NCI-H345 treated with DMSO at 0.1 percent for 48 hours (cell line): ENCODE data around the gene MVD.

Experiments used
- DNase-seq: peaks from one replicate; lab custom pipeline; 2025; ENCODE audit not compliant: unreplicated experiment; lab: John Stamatoyannopoulos, UW

MVD gene

DNA sequence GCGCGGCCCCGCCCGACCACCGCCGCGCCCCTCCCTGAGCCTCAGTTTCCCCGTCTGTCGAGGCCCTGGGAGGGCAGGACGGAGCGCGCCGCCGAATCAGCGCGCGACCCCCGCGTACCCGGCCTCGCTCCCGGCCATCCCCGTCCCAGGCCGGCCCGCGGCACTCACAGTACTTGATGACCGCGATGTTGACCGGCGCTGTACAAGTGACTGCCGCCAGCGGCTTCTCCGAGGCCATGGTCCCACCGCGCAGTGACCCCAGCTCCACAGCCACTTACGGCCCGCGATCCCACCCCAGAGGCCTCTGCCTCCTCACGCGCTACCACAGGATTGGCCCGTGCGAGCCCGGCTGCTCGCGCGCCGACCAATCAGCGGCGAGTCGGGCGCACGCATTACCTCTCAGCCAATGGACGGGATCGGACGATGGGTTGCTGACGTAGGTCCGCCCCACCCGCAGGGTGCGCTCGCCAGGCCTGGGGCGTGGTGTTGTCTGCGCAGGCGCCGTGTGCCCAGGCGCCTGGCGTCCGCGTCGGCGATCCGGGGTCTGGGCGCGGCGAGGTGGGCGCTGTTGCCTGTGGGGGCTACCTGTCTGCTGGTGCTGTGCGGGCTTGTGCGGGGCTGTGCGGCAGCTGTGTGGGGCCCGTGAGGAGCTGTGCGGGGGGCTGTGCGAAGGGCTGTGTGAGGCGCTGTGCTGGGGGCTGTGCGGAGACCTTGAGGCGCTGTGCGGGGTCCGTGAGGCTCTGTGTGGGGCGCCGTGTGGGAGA lies at the start of gene MVD:
MVD (minus strand) TSS at position 249 of the 764 bp plus-strand sequence; CDS start at position 238, 11 bp downstream.
- DNase-seq, result peak; percentile 69

DNA sequence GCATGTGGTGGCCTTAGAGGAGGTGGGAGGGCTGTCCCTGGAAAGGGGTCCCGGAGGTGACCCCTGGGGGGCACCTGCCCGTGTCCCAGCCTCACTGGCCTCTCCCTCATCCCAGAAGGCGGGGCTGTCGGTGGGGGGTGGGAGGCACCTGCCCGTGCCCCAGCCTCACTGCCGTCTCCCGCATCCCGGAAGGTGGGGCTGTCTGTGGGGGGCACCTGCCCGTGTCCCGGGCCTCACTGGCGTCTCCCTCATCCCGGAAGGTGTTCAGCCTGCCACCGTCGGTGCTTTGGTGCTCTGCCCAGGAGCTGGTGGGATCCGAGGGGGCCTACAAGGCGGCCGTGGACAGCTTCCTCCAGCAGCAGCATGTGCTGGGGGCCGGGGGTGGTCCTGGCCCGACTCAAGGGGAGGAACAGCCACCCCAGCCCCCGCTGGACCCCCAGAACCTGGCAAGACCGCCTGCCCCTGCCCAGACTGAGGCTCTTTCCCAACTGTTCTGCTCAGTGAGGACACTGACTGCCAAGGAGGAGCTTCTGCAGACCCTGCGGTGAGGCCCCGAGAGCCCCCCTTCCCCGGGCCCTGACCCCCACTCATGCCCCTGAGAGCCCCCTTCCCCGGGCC lies 49.6 kb upstream of the MVD start:
- DNase-seq, result no peak

DNA sequence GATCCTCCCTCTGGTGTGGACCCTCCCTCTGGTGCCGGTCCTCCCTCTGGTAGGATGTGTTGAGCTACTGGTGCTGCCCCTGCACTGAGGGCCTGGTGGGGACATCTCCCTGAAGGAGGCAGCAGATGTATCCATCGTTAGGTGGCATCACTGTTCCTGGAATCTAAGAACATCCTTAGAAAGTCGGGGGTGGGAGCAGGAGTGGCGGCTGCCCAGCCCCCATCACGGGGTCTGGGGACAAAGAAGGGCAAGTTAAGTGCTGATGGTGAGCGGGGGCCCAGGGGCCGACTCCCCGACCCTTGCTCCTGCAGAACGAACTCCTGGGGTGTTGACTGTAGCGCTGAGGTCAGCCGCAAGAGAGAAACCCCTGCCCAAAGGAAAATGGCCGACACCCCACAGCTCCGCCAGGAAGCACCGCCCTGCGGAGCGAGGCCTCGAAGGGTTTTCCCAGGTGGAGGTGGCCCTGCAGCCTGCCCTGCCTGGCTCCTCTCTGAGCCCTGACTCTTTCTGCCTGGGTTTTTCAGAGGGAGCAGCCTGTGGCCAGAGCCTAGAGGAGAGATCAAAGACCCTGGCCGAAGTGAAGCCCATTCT lies 49.0 kb upstream of the MVD start:
- DNase-seq, result no peak

GRCh38 chr16:88710556-88710955 lies 47.7 kb upstream of the MVD start:
- no peak for DNase-seq

DNA sequence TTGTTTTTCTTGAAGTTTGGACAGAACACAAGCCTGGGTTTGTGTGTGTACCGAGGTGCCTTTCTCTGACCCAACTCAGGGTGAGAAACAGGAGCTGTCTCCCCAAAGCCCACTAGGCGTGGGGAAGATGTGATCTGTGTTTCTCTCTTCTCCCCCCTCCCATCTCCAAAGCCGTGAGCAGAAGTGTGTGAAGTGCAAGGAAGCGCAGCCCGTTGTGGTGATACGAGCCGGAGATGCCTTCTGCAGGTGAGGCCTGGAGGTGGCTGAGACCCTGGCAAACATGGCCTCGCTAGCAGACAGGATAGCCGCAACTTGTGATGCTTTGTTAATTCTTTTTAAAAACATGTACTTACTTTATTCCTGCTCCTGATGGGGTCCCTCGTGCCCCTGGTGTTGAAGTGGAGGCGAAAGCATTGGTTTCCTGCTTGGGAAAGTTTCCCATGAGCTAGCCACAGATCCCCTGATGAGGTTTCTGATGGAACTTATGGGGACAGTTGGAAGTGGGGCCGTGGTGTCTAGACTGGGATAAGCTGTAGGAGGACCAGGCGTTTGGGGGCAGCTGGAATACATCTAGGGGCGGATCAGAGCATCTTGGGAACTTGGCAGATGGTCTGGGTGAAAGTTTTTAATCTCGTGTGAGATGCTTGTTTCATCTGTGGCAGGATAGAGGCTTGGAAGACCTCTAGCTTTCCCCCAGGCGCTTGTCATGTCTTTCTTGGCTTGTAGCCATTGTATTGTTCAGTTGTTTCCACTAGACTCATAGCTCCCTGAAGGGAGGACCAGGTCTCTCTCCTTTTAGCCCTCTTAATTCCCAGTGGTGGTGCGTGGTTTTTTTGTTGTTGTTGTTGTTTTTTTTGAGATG lies 44.3 kb upstream of the MVD start:
- DNase-seq, result no peak

DNA sequence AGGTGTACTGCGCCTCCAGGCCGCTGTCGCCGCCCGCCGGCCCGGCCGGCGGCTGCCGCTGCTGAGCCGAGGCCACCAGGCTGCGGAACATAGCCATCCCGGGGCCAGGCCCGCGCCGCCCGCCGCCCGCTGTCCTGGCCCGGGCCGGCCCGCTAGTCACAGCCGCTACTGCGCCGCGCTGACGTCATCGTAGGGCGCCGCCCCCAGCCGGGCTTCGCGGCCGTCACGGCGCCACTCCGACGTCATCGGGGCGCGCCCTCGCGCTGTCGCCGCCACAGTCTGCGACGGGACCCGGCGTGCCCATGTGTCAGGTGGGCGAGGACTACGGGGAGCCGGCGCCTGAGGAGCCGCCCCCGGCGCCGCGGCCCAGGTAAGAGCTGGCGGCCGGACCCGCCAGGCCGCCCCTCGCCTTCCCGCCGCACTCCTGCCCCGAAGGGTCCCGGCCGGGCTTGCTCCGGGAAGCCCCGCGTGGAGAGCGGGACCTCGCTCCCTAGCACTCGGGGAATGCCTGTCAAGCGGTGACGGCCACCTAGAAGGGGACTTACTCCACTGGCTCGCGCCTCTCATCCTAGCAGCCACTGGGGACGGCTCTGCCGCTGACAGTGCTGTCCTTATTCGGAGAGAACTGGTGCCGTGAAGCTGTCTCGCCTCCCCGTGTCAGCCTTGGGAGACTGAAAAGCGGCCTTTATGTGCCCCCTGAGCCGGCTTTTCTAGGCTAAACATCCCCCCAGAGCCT lies 43.5 kb upstream of the MVD start, which contains the start of the genes CTU2 and RNF166:
CTU2 (plus strand) TSS at position 275 of the 736 bp plus-strand sequence; CDS start at position 303, 28 bp downstream.
RNF166 (minus strand) TSS at position 180 of the 736 bp plus-strand sequence; CDS start at position 97, 83 bp downstream.
- peak; percentile 22 for DNase-seq

GRCh38 chr16:88705801-88706228 lies 42.9 kb upstream of the MVD start:
- DNase-seq, result no peak

DNA sequence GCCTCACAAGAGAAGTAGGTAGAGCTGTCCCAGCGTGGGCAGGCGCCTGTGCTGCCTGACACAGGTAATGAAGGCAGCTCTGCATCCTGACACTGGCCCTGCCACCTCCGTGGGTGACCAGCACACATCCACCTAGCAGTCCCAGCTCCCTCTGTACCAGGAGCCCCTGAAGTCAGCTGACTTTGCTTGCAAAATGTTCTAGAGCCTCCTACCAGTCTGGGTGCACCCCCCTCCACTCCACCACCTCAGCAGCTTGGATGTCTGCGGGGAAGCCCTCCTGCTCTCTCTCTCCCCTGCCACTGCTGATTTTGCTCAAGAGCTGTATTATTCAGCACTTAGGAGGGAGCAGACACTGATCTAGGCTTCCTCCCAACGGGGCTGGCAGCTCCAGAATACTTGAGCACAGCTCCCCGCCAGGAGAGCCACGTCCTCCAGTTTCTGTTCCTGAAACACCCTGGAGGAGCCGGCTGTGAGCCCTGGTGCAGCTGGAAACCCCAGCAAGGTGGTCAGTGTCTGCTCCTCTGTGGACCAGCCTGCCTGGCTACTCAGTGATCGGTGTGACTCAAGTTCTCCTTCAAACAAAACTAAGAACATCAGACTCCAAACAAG lies 42.3 kb upstream of the MVD start:
- no peak for DNase-seq

GRCh38 chr16:88703486-88704309 lies 40.8 kb upstream of the MVD start:
- DNase-seq, result no peak

DNA sequence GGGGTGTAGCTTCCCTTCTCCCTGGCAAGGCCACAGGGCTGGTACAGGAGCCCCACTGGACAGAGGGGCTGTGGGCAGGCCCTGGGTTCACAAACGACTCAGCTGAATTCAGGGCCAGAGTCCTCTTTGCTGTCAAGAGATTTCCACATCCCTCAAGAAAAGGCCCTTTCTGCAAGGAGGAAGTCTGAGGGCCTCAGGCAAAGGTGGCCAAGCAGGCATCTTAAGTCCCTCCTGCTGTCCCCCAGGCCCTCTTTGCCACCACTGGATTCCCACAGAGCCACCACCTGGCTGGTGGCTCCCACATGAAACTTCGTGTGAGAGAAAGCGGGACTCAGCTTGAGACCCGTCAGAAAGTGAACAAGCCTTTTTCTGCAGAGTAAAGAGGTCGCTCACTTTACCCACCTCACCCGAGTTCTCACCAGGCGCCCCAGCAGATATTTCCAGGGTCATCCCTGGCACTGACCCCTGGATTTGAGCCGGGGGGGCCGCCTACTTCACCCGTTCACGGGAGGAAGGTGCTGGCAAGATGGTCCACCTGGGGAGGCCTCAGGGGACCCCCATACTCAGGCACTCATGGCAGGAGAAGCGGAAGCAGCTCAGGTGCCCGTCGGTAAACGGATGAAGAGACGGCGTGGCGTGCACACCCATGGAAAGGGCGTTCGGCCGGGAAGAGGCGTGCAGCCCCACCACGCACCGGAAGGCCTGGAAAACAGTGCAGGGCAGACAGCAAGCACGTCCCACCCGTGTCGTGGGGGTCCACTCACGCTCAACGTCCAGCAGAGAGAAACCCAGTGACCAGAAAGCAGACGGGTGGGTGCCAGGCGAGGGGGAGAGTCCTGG lies 39.7 kb upstream of the MVD start:
- no peak for DNase-seq

DNA sequence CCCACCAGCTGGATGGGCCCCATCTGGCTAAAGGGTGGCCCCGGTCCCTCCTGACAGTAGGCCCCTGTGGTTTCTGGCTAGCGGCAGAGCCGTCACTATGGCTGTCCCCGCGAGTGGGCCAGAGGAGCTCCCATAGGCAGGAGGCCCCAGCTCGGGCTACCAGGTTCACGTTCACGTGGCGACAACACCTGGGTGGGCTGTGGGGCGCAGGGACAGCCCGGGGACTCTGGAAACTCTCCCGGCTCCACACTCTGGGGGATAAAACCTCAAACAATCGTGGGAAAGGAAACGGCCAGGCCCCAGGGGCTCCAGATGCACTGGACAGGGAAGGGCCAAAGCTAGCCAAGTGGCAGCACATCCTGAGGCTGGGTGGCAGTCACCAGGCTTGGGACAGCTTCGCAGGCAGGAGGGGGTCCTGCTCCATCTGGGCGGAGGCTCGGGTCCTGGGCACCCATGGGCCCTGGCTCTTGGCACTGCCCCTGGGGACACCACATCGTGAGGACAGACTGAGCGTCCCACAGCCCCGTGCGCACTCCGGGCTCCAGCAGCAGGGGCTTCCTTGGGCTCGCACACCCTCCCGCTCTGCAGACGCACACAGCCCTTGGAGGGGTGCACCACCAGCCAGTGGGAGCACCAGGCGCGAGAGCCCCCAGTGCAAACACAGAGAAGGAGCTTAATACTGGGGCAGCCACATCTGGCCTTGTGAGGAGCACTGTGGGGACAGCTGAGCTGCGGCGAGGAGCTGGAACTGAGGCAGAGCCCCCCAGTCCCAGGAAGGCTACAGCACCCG lies 38.9 kb upstream of the MVD start:
- DNase-seq, result no peak

- no peak for DNase-seq
Observed at GRCh38 chr16:88700636-88701482, 38.0 kb upstream of the MVD start.

GRCh38 chr16:88700322-88700635 lies 37.4 kb upstream of the MVD start:
- no peak for DNase-seq

- no peak for DNase-seq
Observed at GRCh38 chr16:88699180-88699579, 36.3 kb upstream of the MVD start.

DNA sequence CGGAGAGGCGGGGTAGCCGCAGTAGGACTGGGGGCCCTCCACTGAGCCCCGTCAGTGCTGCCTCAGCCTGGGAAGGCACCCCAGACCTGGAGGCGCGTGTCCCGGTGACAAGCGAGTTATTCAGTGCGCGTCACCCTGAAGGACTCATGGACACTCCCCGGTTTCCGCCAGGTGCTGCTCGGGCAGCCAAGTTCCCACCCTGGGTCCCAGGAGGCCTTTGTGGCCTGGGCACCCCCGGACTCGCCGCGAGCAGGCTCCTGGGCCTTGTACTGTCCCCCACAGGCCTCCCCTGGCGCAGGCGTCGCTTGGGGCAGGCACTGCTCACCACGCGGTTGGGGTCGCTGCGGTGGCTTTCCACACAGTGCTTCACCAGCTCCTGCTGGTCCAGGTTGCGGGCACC lies 35.8 kb upstream of the MVD start:
- DNase-seq, result no peak

DNA sequence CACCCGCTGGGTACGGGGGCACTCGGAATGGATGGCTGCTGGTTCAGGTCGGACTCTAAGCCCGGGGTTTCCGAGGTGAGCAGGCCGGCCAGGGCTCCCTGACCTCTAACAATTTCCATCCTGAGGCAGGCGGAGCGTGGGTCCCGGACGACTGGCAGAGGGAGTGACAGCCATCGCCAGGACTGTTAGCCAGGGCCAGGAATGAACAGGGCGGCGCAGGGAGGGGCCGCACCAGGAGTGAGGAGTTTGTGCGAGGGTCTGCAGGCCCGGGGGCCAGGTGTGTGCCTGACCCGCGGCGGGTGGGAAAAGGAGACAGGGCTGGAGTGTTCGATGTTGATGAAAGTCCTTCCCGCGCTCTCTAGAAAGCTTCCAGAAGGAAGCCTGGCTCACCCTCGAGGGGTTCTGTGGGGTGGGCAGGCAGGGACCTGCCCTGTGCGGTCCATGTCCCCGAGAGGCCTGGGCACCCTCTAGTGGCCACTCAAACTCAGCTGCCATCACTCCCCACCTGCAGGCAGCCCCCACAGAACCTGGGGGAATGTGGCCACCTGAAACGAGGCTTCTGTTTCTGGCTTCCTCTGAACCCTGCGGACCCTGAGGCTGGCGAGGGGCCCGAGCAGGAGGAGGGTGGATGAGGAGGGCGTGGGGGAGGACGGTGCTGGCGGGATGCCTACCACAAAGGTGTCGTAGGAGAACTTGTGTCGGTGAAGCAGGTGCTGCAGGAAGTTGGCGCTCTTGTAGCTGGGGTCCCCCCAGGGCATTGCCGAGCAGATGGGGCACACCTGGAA lies 35.1 kb upstream of the MVD start:
- no peak for DNase-seq
